Measurements from ENCODE around the gene SOAT2. TPM values are rescaled to one million over a fixed set of nuclear protein-coding genes. Genes with fewer than 3 reads are reported as not detected.

The SOAT2 gene
- total RNA-seq, 4 donors from 2014 or later = 0.30 to 2.9 (median 0.72) TPM

DNA sequence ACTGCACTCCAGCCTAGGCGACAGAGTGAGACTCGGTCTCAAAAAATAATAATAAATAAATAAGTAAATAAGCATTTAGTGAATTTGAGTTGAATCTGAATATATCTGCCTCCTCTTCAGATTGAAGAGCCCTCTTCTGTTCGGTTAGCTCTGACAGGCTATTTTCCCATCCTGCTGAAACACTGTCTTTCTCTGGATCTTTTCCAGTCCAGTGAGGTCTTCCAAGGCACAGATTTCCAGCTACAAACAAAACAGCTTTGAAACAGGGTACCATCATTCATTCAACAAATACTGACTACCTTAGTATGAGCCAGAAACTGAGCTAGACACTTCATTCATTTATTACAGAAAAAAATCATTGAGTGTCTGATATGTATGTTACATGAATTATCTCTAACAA lies 16.9 kb upstream of the SOAT2 start:
- 69 to 79% methylated on average over 3 of the region's 3 CpGs for WGBS, 2 donors
- H3K36me3 ChIP-seq = no peaks in the 10 kb centered on the region

DNA sequence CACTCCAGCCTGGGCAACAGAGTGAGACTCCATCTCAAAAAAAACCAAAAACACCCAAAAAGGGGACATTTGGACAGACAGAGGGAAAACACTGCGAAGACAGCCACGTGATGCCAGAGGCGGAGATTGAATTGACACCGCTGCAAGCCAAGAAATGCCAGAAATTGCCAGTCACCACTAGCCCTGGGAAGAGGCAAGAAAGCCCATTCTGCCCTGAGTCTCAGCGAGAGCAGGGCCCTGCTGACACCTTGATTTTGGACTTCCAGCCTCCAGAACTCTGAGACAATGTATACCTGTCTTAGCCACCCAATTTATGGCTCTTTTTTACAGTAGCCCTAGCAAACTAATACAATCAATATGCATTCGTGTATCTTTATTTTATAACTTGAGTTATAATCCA lies 13.2 kb upstream of the SOAT2 start:
- H3K4me1 ChIP-seq = peaks cover 0 to 12% (median 0%) of the 10 kb centered on the region in 4 donors
- no peaks in the 10 kb centered on the region for H3K27me3 ChIP-seq
- WGBS, 2 donors = 93 to 97% methylated on average over 6 of the region's 6 CpGs
- no peak for DNase-seq (ENCODE audit: low spot score in 2 of 2)
- no peak overlapping the region for H3K27ac ChIP-seq
- H3K9me3 ChIP-seq = no peaks in the 10 kb centered on the region
- TF ChIP-seq, protein P1, sequence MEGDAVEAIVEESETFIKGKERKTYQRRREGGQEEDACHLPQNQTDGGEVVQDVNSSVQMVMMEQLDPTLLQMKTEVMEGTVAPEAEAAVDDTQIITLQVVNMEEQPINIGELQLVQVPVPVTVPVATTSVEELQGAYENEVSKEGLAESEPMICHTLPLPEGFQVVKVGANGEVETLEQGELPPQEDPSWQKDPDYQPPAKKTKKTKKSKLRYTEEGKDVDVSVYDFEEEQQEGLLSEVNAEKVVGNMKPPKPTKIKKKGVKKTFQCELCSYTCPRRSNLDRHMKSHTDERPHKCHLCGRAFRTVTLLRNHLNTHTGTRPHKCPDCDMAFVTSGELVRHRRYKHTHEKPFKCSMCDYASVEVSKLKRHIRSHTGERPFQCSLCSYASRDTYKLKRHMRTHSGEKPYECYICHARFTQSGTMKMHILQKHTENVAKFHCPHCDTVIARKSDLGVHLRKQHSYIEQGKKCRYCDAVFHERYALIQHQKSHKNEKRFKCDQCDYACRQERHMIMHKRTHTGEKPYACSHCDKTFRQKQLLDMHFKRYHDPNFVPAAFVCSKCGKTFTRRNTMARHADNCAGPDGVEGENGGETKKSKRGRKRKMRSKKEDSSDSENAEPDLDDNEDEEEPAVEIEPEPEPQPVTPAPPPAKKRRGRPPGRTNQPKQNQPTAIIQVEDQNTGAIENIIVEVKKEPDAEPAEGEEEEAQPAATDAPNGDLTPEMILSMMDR (IDR thresholded peaks at IDR 0.05) = no peak
- no peaks in the 10 kb centered on the region for H3K36me3 ChIP-seq
- no peak overlapping the region for H3K4me3 ChIP-seq

More for the DNA sequence above, 16.9 kb upstream of the SOAT2 start:
- Histone ChIP-seq H3K27me3 (no peaks in the 10 kb centered on the region), H3K9me3 (no peaks in the 10 kb centered on the region), H3K4me1 (no peaks in the 10 kb centered on the region), H3K4me3 (no peak overlapping the region), H3K27ac (no peak overlapping the region)
- TF ChIP-seq POLR2A (IDR thresholded peaks at IDR 0.05) (no peak), EP300 (IDR thresholded peaks at IDR 0.05) (no peak)
- TF ChIP-seq, protein P1 (IDR thresholded peaks at IDR 0.05) = no peak
- DNase-seq (ENCODE audit: low spot score in 2 of 2) = no peak

DNA sequence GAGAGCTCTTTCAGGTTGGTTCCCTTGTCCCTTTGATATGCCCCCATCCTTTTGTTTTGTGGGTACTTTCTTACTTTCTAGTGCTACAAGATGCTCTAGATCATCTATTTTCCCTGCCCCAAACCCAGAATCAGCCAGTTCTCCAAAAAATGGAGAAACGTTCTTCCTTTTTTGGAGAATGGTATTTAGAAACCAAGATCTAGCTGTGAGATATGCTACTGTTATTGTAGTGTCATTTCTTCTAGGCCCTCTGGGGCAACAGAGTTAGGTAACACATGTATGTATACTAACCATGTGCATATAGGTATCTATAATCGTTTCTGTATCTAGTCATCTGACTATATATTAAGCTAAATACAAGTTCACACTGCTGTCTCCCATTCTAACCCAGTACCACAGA lies 12.7 kb upstream of the SOAT2 start:
- Histone ChIP-seq H3K36me3 (no peaks in the 10 kb centered on the region), H3K27ac (no peak overlapping the region), H3K4me1 (peaks cover 0 to 17% (median under 1%) of the 10 kb centered on the region in 4 donors), H3K9me3 (no peaks in the 10 kb centered on the region), H3K27me3 (no peaks in the 10 kb centered on the region), H3K4me3 (no peak overlapping the region)
- DNase-seq (ENCODE audit: low spot score in 2 of 2) = no peak
- TF ChIP-seq POLR2A (IDR thresholded peaks at IDR 0.05) = no peak
- TF ChIP-seq, protein P1 (IDR thresholded peaks at IDR 0.05) = no peak
- no peak for TF ChIP-seq EP300 (IDR thresholded peaks at IDR 0.05)
- WGBS, 2 donors = 66 to 67% methylated on average over 2 of the region's 2 CpGs

DNA sequence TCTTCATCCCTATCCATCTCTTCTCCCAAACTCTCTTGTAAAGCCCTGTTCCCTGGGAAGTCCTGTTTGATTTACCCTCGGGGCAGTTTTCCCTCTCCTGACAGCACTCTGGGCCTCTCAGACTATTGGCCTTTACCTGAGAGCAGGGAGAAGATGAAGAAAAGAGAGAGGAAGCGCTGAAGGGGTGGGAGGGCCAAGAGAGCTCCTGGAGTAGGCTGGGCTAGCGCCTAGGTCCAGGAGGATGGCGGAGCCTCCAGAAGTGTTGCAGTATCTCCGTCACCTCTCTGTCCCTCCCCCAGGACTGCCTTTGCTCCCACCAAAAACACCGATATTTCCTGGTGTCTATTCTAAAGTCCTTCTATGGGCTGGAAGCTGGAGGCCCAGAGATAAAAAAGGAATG lies 11.5 kb upstream of the SOAT2 start:
- WGBS, 2 donors = 74 to 76% methylated on average over 6 of the region's 6 CpGs
- H3K9me3 ChIP-seq = no peaks in the 10 kb centered on the region
- H3K36me3 ChIP-seq = no peaks in the 10 kb centered on the region
- TF ChIP-seq EP300 (IDR thresholded peaks at IDR 0.05) (no peak), POLR2A (IDR thresholded peaks at IDR 0.05) (no peak)
- TF ChIP-seq, protein P1 (IDR thresholded peaks at IDR 0.05) = no peak
- H3K4me3 ChIP-seq = no peak overlapping the region
- no peaks in the 10 kb centered on the region for H3K27me3 ChIP-seq
- no peak for DNase-seq (ENCODE audit: low spot score in 2 of 2)
- H3K4me1 ChIP-seq = peaks cover 0 to 29% (median 7%) of the 10 kb centered on the region in 4 donors
- H3K27ac ChIP-seq = no peak overlapping the region

DNA sequence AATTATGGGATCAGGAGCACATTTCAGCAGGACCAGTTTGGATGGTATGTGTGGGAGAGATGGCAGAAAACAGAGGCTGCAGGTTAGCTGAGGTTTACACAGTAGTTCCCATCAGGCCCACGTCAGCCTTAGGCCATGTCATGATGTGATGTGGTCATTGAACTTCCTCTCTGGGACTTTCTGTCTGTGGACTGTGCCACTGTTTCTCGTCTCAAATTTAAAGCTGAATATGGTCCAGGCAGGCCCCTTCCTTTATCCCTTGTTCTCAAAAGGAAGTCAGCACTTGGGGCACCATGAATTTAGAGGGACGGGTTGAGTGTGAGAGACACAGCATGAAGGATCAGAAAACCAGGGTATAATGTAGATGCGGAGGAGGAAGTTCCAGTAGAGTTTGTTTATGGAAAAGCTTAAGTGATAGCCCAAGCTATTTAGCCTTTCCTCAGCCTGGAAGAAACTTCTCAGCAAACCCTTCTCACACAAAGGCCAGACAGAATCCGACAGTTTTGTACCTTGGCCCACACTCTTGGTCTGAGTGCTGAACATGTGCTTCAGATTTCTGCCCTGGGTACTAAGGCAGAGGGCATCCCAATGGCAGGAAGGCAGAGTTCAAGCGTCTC lies 9.4 kb upstream of the SOAT2 start:
- DNase-seq (ENCODE audit: low spot score in 2 of 2) = no peak
- Histone ChIP-seq H3K27ac (peak overlapping the region in 3 of 4 donors; percentile 63 to 66 (median 64)), H3K4me3 (no peak overlapping the region), H3K4me1 (peaks cover 0 to 50% (median 19%) of the 10 kb centered on the region in 4 donors), H3K9me3 (no peaks in the 10 kb centered on the region), H3K27me3 (no peaks in the 10 kb centered on the region), H3K36me3 (no peaks in the 10 kb centered on the region)
- TF ChIP-seq POLR2A (IDR thresholded peaks at IDR 0.05) (no peak), EP300 (IDR thresholded peaks at IDR 0.05) (no peak)
- TF ChIP-seq, protein P1 (IDR thresholded peaks at IDR 0.05) = no peak
- WGBS, 2 donors = 53 to 63% methylated on average over 6 of the region's 6 CpGs
